Activated CD4-positive, CD25-positive, alpha-beta regulatory T cell treated with anti-CD3 and anti-CD28 coated beads, Interleukin-2, amount 50 U/mL, for 24 hours (primary cell): ENCODE results near the gene SKI.
A peak's percentile ranks its signal among the peaks of the same experiment; 100 is the strongest.

Experiments
- ATAC-seq, 2 donors: fragments of 150-1000 bp; cut with Tn5 transposase; one replicate each; pipeline ENCODE4 v1.10.0; 2021; ENCODE audit warnings: mild to moderate bottlenecking in 1 of 2, moderate library complexity in 1 of 2

SKI gene

DNA sequence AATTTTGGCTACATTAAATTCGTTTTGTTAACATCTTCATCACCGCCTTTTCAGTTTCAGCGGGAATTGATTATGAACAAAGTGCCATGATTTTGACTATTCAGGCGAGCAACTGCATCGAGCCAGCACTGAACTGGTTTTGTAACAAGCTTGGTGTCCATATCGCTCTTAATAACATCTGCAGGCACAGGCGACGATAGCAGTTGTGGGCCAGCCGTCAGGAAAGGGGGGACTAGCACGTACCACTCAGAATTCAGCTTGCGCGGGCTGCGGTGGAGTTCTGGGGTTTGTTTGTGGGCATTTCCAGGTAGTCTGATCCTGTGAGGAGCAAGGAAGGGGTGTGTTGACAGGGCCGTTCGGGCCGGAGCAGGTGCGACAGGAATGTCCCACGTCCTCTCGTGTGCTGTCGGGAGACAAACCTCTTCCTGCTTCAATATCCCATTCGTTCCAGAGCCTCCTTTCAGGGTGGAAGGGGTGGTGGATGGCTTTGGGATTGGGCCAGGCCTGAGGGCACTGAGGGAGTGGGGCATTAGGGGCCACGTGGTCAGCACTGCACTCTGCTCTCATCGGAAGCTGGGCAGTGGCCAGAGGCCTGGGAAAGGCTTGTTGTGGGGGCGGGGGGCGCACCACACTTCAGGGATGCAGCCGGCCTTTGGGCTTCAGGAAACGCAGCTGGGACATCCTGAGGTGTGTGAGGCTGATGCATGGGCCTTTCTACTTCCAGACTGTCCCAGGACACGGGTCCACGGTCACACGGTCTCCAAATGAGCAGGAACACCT, 39.1 kb downstream of the SKI start:
- ATAC-seq: no peak

GRCh38 chr1:2267862-2268261, 39.7 kb downstream of the SKI start:
- no peak for ATAC-seq

- ATAC-seq: no peak
Measured at GRCh38 chr1:2268285-2269056, 40.4 kb downstream of the SKI start.

- no peak for ATAC-seq
Measured at GRCh38 chr1:2269193-2269921, 41.2 kb downstream of the SKI start.

GRCh38 chr1:2269922-2270259, 41.8 kb downstream of the SKI start:
- ATAC-seq: no peak

DNA sequence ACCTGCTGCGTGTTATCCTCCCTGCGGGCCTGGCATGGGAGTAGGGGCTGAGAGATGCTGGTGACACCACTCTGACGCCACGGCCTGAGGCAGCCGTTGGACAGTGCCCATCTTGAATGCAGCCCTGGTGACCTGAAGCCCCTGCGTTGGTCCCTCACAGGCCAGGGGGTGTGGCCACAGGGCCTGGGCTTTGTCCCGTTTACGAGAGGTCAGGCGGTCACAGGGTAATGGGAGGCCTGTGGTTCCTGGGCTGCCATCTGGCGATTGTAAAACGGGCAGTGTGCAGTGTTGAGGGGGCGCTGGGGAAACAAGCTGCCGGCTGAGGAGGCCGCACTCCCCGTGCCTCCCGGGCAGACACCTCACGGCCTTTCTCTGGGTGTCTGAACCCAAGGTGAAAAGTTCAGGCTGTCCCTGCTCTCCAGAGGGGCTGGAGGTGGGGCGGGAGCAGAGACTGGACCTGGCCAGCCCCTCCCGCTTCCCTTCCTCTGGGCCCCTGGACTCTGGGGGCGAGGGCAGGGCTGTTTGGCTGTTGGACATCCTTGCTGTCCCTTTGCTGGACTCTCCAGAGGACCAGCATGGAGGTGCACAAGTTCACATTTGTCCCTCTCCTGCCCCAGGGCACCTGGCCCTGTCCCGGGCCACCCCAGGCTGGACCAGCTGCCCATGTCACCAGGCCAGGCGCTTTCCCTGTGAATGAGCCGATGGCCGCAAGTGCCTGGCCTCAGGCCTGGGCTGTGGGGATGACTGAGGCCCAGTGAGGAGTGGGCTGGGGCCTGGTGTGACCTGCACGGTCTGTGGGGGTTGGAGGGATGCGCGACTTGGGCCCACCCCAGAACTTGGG, 42.4 kb downstream of the SKI start:
- no peak for ATAC-seq

GRCh38 chr1:2271211-2271721, 43.1 kb downstream of the SKI start:
- no peak for ATAC-seq

- no peak for ATAC-seq
Measured at GRCh38 chr1:2271841-2272655, 43.9 kb downstream of the SKI start.

GRCh38 chr1:2272686-2273400, 44.7 kb downstream of the SKI start:
- ATAC-seq: no peak

GRCh38 chr1:2273401-2274090, 45.4 kb downstream of the SKI start:
- ATAC-seq: no peak

DNA sequence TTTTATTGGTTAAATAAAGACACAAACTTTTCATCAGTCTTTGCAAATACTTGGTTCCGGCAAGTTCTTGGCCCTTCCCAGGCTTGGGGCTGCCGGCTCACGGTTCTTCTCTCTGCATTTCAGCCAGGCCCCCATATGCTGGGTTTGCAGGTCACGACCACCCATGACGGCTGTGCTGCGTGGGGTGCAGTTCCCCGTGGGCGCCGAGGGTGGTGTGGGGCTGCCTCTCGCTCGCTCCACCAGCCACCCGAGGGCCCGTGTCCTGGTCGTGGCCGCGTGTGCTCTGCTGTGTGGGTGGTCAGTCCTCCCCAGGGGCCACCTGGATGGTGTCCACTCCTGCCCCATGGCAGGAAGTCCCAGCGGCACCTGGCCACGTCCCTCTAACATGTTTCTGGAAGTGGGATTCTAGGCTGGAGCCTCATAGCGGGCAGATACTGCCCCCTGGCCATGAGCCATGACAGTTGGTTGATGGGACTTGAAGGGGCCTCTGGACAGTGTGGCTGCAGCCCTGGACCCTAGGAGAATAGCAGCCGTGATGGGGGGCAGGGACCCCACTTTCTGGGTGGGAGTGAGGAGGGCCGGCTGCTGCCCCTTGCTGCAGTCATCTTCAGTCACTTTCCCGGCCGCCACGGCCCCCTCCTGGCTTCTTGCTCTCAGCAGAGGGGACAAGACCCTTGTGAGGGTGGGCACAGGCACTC, 46.3 kb downstream of the SKI start:
- no peak for ATAC-seq

- ATAC-seq: peak in 1 of 2 donors; percentile 41
Measured at GRCh38 chr1:2274929-2275475, 46.9 kb downstream of the SKI start.

DNA sequence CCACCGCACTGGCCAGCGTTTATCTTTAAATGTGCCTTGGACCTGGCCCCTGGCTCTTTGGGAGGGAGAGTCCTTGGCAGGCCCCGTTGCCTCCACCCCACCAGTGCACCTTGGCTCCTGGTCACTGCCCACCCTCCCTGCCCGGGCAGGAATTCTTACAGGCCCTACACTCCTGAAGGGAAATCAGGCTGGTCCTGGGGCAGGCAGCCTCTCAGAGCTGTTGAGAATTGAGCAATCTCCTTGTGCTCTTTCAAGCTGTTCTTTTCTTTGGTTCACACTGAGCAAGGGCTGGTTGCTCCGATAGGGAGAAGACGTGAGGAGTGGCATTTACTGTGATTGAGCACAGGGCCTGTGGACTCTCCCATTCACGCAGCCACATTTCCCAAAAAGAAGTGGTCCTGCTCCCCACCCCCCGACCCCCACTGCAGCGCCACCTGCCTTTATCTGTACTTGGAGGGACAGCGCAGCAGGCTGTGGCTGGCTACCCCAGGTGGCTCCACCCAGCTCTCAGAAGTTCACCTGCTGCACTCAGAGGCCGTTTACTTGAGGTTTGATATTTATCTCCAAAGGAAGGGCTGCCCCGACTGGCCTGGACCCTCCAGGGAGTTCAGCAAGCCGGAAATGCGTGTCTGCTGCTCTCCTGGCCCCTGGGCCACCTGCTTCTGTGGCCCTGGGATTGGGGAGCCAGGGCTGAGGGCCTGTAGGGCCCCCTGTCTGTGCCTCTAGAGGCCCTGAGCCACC, 47.8 kb downstream of the SKI start:
- peak in 1 of 2 donors; percentile 20 for ATAC-seq

DNA sequence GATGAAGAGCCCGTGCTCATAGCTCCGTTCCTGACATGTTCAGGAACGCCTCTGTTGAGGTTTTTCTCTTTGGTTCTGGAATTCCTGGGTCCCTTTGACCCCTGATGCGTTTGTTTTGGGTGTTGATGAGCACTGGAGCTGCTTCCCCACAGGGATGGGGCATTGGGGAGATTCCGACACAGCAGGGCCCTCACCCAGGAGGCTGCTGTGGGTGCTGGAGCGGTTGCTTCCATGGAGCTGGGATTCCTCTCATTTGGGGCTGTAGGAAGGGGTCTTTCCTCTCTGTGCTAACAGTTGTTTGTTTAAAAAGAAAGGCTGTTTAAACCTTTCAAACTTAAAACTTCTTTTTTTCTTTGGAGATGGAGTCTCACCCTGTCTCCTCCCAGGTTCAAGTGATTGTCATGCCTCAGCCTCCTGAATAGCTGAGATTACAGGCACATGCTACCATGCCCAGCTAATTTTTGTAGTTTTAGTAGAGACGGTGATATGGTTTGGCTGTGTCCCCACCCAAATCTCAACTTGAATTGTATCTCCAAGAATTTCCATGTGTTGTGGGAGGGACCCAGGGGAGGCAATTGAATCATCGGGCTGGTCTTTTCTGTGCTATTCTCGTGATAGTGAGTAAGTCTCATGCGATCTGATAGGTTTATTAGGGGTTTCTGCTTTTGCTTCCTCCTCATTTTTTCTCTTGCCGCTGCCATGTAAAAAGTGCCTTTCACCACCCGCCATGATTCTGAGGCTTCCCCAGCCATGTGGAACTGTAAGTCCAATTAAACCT, 48.9 kb downstream of the SKI start:
- ATAC-seq: no peak

GRCh38 chr1:2277741-2278488, 49.8 kb downstream of the SKI start:
- ATAC-seq: no peak

GRCh38 chr1:2278591-2279209, 50.6 kb downstream of the SKI start:
- ATAC-seq: no peak
